ENCODE measurements around the gene CDK19. TPM values are rescaled to one million over a fixed set of nuclear protein-coding genes. Genes with fewer than 3 reads are reported as not detected.
"Not testable (repeated sequence)": the region's sequence is repeated elsewhere in the genome, so short reads cannot be mapped to it uniquely, and the experiment has no call there.

Gene CDK19
- total RNA-seq, 1 donor from 2014 or later: 6.9 TPM

- DNase-seq (ENCODE audit: low spot score) (no peak), ATAC-seq (no peak)
Observed at GRCh38 chr6:110760589-110760988, 54.7 kb downstream of the CDK19 start.

GRCh38 chr6:110760098-110760497, 55.2 kb downstream of the CDK19 start:
- not testable (repeated sequence) for ATAC-seq

GRCh38 chr6:110757926-110758325, 57.3 kb downstream of the CDK19 start:
- ATAC-seq: no peak
- no peak for DNase-seq (ENCODE audit: low spot score)

More at GRCh38 chr6:110760098-110760497, 55.2 kb downstream of the CDK19 start:
- DNase-seq (ENCODE audit: low spot score): not testable (repeated sequence)

GRCh38 chr6:110756817-110757216, 58.5 kb downstream of the CDK19 start:
- ATAC-seq: no peak

GRCh38 chr6:110755411-110755834, 59.8 kb downstream of the CDK19 start:
- no peak for DNase-seq (ENCODE audit: low spot score)
- ATAC-seq: peak; percentile 36

More at GRCh38 chr6:110756817-110757216, 58.5 kb downstream of the CDK19 start:
- DNase-seq (ENCODE audit: low spot score): no peak

- ATAC-seq: peak; percentile 68
- not testable (repeated sequence) for DNase-seq (ENCODE audit: low spot score)
Observed at GRCh38 chr6:110753936-110754668, 61.2 kb downstream of the CDK19 start.

- DNase-seq (ENCODE audit: low spot score) (no peak), ATAC-seq (no peak)
Observed at GRCh38 chr6:110748453-110748852, 66.8 kb downstream of the CDK19 start.

- DNase-seq (ENCODE audit: low spot score): no peak
- ATAC-seq: no peak
Observed at GRCh38 chr6:110746680-110747079, 68.6 kb downstream of the CDK19 start.

- DNase-seq (ENCODE audit: low spot score) (no peak), ATAC-seq (no peak)
Observed at GRCh38 chr6:110744991-110745390, 70.3 kb downstream of the CDK19 start.

GRCh38 chr6:110742552-110742951, 72.7 kb downstream of the CDK19 start:
- ATAC-seq; DNase-seq (ENCODE audit: low spot score): not testable (repeated sequence)

- ATAC-seq (no peak), DNase-seq (ENCODE audit: low spot score) (no peak)
Observed at GRCh38 chr6:110741517-110741916, 73.8 kb downstream of the CDK19 start.

- peak; percentile 97 for ATAC-seq
- peak; percentile 75 for DNase-seq (ENCODE audit: low spot score)
Observed at GRCh38 chr6:110738899-110739365, 76.3 kb downstream of the CDK19 start.

- DNase-seq (ENCODE audit: low spot score) (no peak), ATAC-seq (no peak)
Observed at GRCh38 chr6:110735666-110736065, 79.6 kb downstream of the CDK19 start.

GRCh38 chr6:110731898-110732297, 83.4 kb downstream of the CDK19 start:
- DNase-seq (ENCODE audit: low spot score) (no peak), ATAC-seq (no peak)

- ATAC-seq (no peak), DNase-seq (ENCODE audit: low spot score) (no peak)
Observed at GRCh38 chr6:110731196-110731595, 84.1 kb downstream of the CDK19 start.

- ATAC-seq (no peak), DNase-seq (ENCODE audit: low spot score) (no peak)
Observed at GRCh38 chr6:110728501-110728900, 86.8 kb downstream of the CDK19 start.

- ATAC-seq (no peak), DNase-seq (ENCODE audit: low spot score) (no peak)
Observed at GRCh38 chr6:110723017-110723416, 92.3 kb downstream of the CDK19 start.

- ATAC-seq: no peak
- no peak for DNase-seq (ENCODE audit: low spot score)
Observed at GRCh38 chr6:110720066-110720465, 95.2 kb downstream of the CDK19 start.

- not testable (repeated sequence) for DNase-seq (ENCODE audit: low spot score); ATAC-seq
Observed at GRCh38 chr6:110719601-110720000, 95.7 kb downstream of the CDK19 start.

- ATAC-seq: no peak
- DNase-seq (ENCODE audit: low spot score): no peak
Observed at GRCh38 chr6:110714143-110714542, 101.1 kb downstream of the CDK19 start.

GRCh38 chr6:110712238-110712637, 103.0 kb downstream of the CDK19 start:
- DNase-seq (ENCODE audit: low spot score): no peak
- no peak for ATAC-seq

- ATAC-seq: no peak
- DNase-seq (ENCODE audit: low spot score): no peak
Observed at GRCh38 chr6:110710115-110710514, 105.2 kb downstream of the CDK19 start.
